GM21515 (cell line): ENCODE measurements around the gene WAC.
A peak's percentile ranks its signal among the peaks of the same experiment; 100 is the strongest.

ENCODE experiments used
- ATAC-seq: cut with Tn5 transposase; IDR thresholded peaks from one replicate; pipeline ENCODE4 v1.9.1; 2021; ENCODE audit not compliant: unreplicated experiment

Gene WAC

GRCh38 chr10:28663576-28664368, 130.9 kb downstream of the WAC start:
- ATAC-seq = peak; percentile 88

GRCh38 chr10:28664369-28664740, 131.4 kb downstream of the WAC start:
- ATAC-seq = no peak

- no peak for ATAC-seq
These were observed 134.0 kb downstream of the WAC start for GRCh38 chr10:28666751-28667467.

GRCh38 chr10:28668363-28669226, 135.7 kb downstream of the WAC start:
- no peak for ATAC-seq

GRCh38 chr10:28669227-28670173, 136.6 kb downstream of the WAC start:
- ATAC-seq = no peak
